GM13977 (cell line): ENCODE results near the gene SYNJ2.

Experiments
- DNase-seq: peaks from one replicate; pipeline ENCODE4 v3.0.0; 2012; ENCODE audit warnings: low spot score
- CTCF ChIP-seq: IDR thresholded peaks from 2 replicates; pipeline ENCODE4 v1.5.1; 2012; ENCODE audit warnings: mild to moderate bottlenecking, control low read depth; ENCODE audit not compliant: insufficient read depth; ENCODE audit errors: extremely low read depth, missing control alignments
- in situ Hi-C: fragments of 300-500 bp; cut with MboI; formaldehyde crosslinking; loops from one replicate; pipeline ENCODE4 v1.12.0; 2022; ENCODE audit warnings: low sequenced_read_pairs, low pct_unique_long_range_greater_than_20kb, mixed read lengths, inconsistent platforms; ENCODE audit not compliant: unreplicated experiment

Gene SYNJ2

GRCh38 chr6:157987788-157988699 lies 6.4 kb downstream of the SYNJ2 start:
- in situ Hi-C loops = no loop called here
- TF ChIP-seq CTCF = no peak
- DNase-seq = no peak

- no peak for DNase-seq
- in situ Hi-C loops = no loop called here
- no peak for TF ChIP-seq CTCF
These were observed 7.0 kb downstream of the SYNJ2 start for GRCh38 chr6:157988700-157989063.

GRCh38 chr6:157989541-157990289 lies 8.1 kb downstream of the SYNJ2 start:
- in situ Hi-C loops = no loop called here
- TF ChIP-seq CTCF = no peak
- DNase-seq = no peak

- DNase-seq = no peak
- TF ChIP-seq CTCF = no peak
- in situ Hi-C loops = no loop called here
These were observed 8.8 kb downstream of the SYNJ2 start for GRCh38 chr6:157990321-157991066.

GRCh38 chr6:157991067-157991432 lies 9.4 kb downstream of the SYNJ2 start:
- in situ Hi-C loops = no loop called here
- no peak for DNase-seq
- no peak for TF ChIP-seq CTCF

GRCh38 chr6:157993076-157993475 lies 11.4 kb downstream of the SYNJ2 start:
- DNase-seq = no peak
- no peak for TF ChIP-seq CTCF
- in situ Hi-C loops = no loop called here
